Astrocyte of the hippocampus (primary cell): ENCODE data around the gene NFIB.

Experiments used
- DNase-seq: peaks from one replicate; pipeline ENCODE4 v3.0.0; 2011; ENCODE audit warnings: low read depth, low spot score

NFIB gene

DNA sequence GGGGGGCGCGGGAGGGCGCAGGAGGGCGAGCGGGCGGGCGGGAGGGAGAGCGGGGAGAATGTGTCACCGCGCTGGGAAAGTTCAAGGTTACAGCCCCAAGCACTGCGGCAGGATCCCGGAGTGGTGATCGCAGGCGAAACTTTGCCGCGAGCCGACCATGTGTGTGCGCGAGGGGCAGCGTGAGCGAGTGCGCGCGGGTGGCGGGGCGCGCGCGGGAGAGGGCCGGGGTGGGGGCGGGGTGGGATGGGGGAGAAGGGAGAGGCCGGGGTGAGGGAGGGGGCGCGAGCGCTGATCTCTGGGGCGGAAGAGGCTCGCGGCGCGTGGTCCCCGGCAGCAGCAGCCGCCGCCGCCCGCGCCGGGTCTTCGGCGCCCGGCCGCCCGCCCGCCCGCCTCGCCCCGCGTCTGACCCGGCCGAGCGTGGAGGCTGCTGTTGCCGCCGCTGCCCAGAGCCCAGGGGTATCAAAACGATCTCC, at the start of gene NFIB:
Gene NFIB, minus strand, starts transcription at position 191 of the 473 bp plus-strand sequence. CDS start 630 bp downstream, outside the sequence.
- DNase-seq: peak; percentile 66

DNA sequence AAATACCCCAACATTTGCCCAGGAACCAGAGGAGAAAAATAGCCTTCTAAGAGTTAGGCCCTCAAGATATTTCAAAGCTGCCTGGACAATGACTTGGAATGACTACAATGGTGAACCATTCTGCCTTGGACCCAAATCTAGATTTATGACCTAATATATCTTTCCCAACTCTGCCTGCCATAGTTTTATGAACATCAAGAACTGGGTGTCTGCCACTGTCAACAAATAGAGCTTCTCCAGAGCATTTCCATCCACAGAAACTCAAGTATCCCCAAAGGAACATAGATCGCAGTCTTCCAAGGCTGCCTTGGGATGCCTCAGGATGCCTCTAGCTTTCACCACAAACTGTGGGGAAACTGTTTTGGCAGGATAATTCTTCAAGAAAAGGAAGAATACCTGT, 48.2 kb upstream of the NFIB start:
- no peak for DNase-seq

DNA sequence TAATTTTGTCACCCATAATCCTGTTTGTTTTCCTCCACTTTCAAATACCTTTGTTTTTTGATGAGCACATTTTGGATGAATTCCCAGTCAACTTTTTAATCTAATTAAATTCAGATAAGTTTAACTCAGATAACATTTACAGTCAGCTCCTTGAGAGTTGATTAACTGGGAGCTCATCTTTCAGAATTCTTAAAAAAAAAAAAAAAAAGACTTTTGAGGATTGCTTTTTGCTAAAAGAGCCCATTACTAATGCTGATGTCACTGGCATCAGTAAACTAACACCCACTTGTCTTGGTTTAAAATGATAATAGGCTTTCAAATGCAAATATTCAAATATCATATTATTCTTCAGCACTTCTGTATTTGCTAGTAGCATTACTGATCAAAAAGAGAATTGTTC, 47.1 kb upstream of the NFIB start:
- DNase-seq: no peak

DNA sequence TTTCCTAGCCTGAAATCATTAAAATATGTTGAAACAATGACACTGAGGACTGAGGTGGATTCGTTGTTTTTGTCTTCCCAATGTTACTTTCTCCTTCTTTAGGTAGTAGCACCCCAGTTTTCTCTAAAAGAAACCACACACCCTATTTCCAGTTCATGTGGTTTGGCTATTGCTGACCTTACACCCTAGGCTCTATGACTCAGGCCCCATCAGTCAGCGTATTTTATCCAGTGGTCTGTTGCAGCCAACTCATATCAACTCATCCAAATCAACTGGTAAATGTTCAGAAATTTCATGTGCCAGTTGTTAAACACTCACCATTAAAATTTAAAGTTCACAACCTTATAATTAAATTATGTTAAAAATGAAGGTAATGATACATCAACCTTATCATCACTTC, 44.6 kb upstream of the NFIB start:
- peak; percentile 8 for DNase-seq

DNA sequence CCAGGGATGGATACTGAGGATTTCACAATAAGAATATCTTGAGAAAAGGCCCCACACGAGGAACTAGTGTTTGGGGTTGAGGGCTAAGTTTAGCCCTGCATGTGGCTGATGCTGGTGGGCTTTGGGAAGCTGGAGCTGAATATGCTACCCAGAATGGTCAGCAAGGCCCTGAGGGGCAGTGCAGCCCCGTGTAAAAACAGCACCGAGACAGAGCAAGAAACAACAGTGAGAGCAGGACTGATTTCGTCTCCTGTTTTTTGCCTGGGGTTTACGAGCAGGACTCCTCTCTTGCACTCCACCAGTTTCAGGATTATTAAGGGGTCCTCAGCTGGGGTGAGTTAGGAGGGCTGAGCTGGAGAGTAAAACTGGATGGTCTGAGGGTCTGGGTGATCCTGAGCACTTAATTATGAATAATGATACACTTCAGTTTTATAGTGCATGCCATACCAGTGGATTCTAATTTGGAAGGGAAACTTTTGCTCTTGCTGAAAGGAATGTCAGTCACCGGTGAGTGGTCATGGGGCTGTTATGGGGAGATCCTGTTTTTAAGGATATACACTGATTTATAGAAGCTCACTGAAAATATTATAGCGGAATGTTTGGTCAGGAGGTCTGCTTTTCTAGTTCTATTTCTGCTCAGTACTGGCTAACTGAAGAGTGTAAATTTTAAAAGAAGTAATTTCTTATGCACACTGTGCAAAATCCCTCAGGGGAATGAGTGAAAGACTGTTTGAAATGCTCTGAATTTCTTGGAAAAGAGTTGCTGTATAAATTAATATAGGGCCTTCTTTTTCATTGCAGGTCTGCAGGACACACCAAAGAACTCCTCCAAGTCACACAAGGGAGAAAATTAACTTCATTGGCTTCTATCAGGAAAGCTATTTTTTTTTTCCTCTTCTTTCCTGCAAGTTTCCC, 42.7 kb upstream of the NFIB start:
- no peak for DNase-seq

DNA sequence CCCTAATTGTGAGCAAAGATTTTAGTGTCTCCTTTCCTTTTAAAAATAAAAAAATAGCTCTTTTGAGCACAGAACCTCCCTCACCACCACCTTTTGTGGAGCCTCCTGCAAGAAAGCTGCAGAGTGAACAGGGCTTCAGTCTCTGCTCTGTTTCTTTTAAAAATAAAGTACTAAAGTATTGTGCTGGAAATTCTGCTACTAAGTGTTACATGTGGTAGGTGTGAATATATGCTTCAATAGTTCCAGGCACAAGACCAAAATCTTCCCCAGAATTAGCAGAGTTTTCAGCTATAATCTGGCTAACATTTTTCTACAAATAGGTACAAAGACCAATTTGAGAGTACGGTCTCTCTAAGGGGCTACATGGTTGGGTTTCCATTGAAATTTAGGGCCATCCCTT, 40.3 kb upstream of the NFIB start:
- no peak for DNase-seq

DNA sequence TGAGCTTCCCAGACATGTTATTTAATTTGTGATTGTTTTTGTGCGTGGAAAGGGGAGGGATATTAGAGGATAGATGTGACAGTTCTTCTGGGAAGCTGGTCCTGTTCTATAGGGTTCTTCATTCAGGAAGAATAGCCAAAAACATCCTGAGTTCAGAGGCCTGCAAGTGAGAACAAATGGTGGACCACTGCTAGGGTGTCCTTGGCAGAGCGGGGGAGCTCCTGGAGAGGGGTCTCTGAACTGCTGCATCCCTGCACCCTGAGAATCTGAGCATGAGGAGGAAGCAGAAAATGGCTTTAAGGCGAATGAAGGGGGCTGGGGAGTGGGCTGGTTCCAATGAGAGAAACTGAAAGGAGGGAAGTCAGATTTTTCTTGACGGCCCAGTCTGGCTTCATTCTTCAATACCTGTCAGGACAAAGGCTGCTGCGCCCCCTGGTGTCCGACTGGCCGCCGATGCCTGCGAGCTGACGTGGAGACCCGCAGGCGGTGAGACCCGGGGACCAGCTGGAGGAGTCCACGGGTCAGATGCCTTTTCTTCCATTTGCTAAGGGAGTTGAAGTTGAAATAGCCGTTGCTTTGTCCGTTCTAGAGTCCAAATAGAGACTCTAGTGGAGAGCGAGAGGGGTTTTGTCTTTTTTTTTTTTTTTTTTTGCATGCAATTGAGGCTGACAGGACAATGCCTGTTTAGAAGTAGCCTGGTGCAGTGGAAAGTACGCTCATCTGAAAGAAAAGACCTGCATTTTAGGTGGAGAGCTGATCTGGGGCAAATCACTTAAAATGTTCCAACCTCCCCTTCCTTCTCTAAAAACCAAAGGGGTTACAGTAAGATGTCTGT, 39.5 kb upstream of the NFIB start:
- DNase-seq: peak; percentile 95

DNA sequence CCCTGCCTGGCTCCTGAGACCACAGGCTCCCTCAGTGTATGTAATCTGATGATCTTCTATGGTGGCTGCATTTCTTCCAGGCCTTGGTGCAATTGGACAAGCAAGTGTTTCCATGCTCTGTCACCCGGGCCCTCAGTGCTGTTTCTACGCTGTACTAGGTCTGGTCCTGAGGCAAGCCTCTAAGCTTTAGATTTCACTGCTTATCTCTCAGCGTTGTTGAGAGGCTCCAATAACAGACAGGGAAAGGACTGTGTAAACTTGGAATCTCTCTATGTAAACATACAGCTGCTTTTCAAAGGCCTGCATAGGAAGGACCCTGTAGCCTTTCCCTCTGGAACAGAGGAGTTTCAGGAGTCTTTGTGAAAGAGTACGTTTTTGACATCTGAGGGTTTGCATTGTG, 38.6 kb upstream of the NFIB start:
- peak; percentile 38 for DNase-seq

DNA sequence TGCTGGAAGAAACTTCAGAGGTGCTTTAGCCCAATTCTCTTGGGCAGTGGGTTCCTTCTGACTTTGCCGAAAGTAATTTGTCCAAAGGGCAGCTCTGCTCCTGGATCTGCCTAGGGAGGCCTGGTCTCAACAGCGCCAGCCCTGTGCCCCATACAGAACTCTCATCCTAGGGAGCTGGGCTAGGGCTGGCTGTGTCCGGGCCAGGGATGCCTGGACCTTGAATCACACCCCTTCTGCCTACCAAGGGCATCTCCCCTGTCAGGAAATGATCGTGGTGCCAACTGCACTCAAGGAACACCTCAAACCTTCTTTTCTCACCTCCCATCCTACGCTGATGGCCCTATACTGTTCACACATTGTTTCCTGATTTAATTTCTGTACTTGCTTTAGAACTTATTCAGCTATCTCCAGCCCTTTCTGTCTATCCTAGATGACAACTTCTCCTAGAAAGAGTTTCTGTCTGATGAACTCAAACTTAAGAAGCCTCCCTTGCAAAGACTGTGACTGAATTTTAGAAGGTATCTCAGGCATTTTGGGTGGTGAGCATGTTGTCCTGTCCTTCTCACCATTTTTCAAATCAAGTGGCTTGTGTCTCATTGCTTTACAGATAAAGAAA, 37.4 kb upstream of the NFIB start:
- DNase-seq: peak; percentile 73

DNA sequence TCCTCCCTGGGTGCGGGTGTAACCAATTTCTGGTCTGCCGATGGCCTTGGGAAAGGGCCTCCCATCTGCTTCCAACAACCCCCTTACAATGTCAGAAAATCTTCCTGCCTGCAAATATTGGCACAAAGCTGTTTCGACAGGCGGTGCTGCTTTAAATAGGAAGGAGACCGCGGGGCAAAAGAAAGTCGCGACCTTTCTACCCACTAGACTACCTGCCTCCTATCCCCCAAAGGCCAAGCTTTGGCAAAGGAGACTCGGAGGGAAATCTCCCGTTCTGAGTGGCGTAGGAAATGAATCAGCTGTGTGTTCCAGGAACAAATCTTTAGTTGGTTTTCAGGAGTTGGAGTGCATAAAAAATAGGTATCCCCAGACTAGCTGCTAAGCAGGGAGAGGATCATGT, 36.8 kb upstream of the NFIB start:
- DNase-seq: peak; percentile 64

DNA sequence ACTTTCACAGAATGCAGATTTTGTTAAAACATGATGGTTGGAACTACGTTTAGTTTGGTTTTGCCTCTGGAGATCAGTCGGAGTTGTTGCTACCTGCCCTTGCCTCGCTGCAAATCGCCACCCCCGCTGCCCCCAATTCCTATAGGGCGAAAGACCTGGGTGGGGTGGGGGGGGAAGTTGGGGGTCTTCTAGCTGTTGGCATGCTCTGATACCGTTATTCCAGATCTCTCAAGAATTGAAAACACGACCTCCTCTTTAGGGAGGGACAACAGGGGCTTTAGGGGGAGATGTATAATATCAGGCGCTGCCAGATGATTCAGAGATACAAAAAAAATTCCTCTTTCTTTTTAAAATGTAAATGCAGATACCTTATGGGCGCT, 36.4 kb upstream of the NFIB start:
- no peak for DNase-seq

DNA sequence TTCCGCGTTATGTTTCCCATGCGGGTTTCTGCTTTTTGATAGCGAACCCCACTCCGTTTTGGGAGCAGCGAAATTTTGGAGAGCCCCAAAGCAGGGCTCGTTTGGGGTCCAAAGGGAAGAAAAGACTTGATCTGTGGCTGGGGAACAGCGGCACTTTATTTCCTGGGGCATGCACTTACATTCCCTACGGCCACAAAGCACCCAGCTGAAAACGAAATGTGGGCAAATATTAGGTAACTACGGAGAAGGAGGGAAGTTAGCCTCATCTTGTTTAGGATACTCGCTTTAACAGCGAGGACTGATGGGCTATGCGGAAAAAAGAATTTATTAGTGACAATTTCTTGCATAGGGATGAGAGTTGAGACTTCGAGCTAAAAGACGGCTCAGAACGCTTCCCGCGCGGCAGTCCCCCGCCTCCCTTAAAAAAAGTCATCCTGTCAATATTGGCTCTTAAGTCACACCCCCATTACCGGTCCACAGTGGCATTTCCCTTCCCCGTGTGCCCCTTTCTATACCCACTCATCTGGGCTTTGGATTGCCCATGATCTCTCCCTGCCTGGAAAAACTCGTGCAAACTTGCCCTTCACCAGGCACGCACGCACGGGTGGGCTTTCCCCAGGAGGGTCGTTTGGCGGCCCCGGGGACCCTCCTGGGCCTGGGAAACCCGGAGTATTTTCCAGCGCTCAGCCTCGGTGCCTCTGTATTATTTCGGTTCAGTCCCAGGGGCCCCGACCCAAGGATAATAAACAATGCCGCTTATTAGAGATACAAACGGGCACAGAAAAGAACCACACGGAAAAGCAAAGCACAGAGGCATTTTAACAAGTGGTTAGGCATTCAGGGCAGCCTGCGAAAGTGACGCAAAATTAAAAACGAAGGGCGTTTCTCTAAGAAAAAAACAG, 35.8 kb upstream of the NFIB start:
- peak; percentile 65 for DNase-seq

DNA sequence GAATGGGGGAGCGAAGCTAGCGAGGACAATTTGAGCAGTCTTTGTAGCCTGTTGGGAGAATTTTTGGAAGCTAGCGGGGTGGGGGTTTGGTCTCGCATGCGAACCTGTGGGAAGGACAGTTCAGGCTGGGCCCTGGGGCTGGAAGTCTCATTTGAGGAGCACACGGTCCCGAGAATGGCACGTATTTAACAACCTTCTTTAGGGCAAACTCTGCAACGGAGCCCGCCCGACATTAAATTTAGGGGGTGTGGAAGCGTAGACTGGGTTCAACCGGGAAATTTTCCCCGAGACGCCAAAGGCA, 35.2 kb upstream of the NFIB start:
- no peak for DNase-seq

DNA sequence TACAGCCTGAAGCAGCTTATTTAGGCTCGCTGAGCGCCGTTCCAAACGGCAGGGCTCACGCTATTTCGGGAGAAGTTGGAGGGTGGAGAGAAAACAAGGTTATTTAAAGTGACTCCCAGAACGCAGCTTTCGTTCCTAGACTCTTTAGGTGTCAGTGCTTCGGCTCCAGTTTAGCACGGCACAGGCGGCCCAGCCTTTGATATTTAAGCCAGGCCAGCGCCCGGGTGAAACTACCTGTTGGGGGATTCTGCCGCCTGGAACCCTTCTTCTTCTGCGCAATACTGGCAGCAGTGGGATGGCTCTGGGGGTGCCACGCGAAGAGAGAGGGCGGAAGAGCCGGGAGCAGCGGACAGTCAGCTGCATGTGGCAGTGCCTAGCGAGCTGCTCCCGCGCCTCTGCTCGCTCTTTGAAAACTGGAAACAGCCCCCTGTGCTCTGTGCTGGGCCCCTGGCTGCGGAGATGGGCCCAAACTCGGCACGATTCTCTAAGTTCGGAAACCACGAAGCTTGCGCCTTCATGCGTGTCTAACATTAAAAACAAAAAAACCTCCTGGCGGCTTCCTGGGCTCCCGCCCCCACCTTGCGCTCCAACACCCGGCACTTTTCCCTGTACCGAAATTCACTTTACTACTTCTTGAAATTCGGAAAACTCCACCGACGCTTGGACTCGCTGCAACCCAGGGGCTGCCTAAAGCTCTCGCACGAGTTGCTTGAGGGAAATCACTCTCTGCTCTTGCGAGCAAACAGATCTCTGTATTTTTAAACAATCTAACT, 34.6 kb upstream of the NFIB start:
- peak; percentile 75 for DNase-seq

DNA sequence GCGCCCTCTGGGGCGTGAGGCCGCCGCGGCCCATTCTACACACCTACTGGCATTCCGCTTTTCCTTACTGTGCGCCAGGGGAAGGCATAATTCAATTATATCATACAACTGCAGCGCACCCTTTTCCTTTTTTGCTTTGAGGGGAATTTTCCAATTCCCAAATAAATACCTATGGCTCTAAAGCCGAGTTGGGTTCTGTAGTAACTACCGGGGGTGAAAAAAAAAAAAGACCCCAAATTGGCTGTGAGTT, 34.1 kb upstream of the NFIB start:
- no peak for DNase-seq

DNA sequence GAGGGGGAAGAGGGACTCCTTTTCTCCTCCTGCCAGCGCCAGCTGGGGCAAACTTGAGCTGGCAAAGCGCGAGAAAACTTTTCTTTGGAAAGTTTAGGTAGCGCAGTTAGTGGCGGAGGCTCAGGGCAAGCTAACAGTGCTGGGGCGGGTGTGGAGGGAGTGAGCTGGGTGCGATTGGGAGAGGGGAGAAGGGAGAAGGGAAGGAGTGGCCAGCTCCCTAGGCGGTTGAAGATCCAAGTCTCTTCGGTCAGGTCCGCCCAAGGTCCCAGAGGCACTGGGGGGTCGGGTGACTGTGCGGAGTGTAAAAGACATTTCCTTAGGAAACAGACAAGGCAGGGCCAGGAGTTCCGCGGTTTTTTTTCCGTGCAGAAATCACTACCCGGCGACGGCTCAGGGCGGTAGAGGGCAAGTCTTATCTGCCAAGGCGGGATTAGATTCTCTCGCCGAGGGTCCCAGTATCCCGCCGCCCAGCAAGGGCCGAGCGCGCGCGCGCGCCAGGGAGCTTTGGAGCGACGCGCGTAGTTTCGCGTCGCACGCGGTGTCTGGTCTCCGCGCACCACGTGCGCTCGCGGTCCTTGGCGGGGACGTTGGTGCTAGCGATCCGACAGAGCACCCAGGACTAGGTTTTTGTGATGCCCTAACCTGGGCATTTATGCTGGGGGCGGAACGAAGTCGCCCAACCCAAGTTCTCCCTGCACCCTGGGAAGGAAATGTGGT, 33.6 kb upstream of the NFIB start:
- DNase-seq: peak; percentile 82

DNA sequence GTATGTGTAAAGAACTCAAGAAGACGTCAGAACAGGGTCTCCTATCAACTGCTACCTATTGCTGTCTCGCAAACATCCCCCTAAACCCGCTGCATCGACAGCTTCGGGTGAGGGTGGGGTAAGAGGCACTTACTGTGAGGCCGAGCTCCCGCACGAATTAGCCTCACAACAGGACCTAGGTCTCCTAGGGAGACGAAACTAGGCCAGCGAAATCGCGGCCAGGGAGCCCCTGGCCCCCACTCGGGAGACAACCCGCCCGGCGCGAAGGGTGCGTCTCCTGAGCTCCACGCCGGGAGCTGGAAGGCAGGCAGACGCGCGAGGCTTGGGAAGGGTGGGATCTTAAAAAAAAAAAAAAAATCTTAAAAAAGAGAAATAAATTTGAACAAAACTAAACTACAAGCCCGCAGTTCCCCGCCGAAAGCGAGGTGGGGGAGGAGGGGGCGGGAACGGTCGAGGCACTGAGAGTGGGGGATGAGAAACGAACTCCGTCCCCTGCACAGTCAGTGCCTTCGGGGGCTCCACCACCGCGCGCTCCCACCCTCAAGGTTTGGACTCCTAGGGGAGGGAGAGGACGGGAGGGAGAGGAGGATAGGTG, 33.0 kb upstream of the NFIB start:
- DNase-seq: peak; percentile 64

DNA sequence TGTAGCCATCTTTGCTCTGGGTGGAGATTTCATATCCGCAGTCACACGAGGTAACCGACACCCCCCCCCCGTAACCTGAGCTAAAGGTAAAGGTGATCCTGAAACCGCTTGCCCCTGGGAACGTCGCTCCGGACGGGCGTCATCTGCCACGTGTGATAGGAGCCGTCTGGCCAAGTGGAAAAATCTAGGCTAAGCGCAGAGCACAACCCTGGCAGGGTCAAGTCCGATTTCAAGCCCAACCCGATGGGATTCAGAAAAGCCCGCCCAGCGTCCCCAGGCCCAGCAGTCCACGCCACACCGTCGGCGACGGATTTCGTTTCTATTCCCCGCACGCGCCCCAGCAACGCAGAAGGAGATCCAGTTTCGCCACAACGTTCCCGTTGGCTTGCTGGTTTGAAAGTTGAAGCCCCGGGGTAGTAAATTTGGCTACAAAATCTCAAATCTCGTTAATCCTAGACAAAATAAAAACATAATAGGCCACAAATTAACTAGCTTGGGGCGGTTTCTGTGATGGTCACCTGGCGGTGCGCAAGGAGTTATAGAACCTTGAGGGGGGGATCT, 32.4 kb upstream of the NFIB start:
- DNase-seq: peak; percentile 59
